Natural killer cell treated with Interleukin-12 subunit alpha and Interleukin-12 subunit beta and Interleukin-15 and Interleukin-18, amount 100 ng/mL, for 72 hours (primary cell): ENCODE measurements around the gene ABCB8. TPM values are rescaled to one million over a fixed set of nuclear protein-coding genes. Genes with fewer than 3 reads are reported as not detected.

Experiments used
- ATAC-seq, 2 donors: fragments of 150-1000 bp; cut with Tn5 transposase in 1 of 2; sonication (Bioruptor Pico), chemical (Tn5 transposase) in 1 of 2; 2 replicates each; pipeline ENCODE4 v1.10.0; 2021
- DNase-seq: peaks from one replicate; pipeline ENCODE4 v3.0.0; 2022; ENCODE audit warnings: low spot score
- H3K27ac Mint-ChIP-seq, 2 donors: 1 replicate in 1 of 2; 2 replicates in 1 of 2; pipeline ENCODE4 v1.8.0; 2022; ENCODE audit warnings: mixed read lengths in 2 of 2, mild to moderate bottlenecking in 1 of 2, moderate library complexity in 1 of 2
- H3K27me3 Mint-ChIP-seq, 2 donors: 1 replicate in 1 of 2; 2 replicates in 1 of 2; pipeline ENCODE4 v1.8.0; 2022; ENCODE audit warnings: mixed read lengths in 2 of 2
- H3K36me3 Mint-ChIP-seq: one replicate; pipeline ENCODE4 v1.8.0; 2022; ENCODE audit warnings: mixed read lengths
- H3K4me1 Mint-ChIP-seq, 2 donors: 1 replicate in 1 of 2; 2 replicates in 1 of 2; pipeline ENCODE4 v1.8.0; 2022; ENCODE audit warnings: low read depth in 2 of 2, mixed read lengths in 2 of 2, mild to moderate bottlenecking in 1 of 2
- H3K4me3 Mint-ChIP-seq: one replicate; pipeline ENCODE4 v1.8.0; 2022; ENCODE audit warnings: mixed read lengths
- H3K9me3 Mint-ChIP-seq: 2 replicates; pipeline ENCODE4 v1.8.0; 2022; ENCODE audit warnings: mixed read lengths
- total RNA-seq, 2 donors: library from RNA; stranded (reverse); gene quantifications; one replicate each; pipeline ENCODE4 v1.2.3, GENCODE V29; 2022

ABCB8 gene
- total RNA-seq, 2 donors from 2014 or later, result 43.1 to 82.8 TPM

DNA sequence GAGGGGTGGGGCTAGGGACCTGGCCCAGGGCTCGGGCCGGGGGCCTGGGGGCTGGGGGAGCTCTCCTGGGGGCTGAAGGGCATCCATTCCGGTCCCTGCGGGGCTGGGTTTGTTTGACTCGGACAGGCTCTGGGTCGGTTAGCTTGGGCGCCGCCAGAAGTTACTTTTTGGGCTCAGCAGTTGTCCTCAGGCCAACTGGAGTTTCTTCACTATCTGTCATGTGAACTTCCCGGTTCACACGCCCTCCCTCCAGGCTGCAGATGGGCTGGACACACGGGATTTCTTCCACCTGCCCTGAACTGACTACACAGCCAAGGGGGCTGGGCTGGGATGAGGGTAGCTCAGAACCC lies 34.9 kb downstream of the ABCB8 start:
- no peaks in the 10 kb centered on the region for H3K9me3 Mint-ChIP-seq
- no peak for ATAC-seq
- no peak overlapping the region for H3K27ac Mint-ChIP-seq
- peaks cover 19 to 20% of the 10 kb centered on the region in 2 donors for H3K4me1 Mint-ChIP-seq
- no peak overlapping the region for H3K4me3 Mint-ChIP-seq
- DNase-seq, result no peak
- H3K36me3 Mint-ChIP-seq, result no peaks in the 10 kb centered on the region
- H3K27me3 Mint-ChIP-seq, result no peaks in the 10 kb centered on the region

DNA sequence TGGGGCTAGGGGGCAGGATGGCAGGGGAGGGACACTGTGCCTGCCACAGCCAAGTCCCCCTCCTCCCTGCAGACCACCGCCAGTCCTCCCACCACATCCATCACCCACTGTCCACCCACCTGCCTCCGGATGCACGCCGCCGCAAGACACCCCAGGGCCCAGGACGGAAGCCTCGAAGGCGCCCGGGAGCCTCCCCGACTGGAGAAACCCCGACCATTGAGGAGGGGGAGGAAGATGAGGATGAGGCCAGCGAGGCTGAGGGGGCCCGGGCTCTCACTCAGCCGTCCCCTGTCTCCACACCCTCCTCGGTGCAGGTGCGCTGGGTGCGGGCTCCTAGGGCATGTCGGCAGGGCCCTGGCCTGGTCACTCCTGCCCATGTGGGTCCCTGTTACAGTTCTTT lies 36.2 kb downstream of the ABCB8 start:
- Mint-ChIP-seq H3K27ac (no peak overlapping the region), H3K36me3 (no peaks in the 10 kb centered on the region), H3K4me1 (peaks cover 12 to 14% of the 10 kb centered on the region in 2 donors), H3K4me3 (no peak overlapping the region), H3K9me3 (no peaks in the 10 kb centered on the region), H3K27me3 (no peaks in the 10 kb centered on the region)
- no peak for DNase-seq
- no peak for ATAC-seq

DNA sequence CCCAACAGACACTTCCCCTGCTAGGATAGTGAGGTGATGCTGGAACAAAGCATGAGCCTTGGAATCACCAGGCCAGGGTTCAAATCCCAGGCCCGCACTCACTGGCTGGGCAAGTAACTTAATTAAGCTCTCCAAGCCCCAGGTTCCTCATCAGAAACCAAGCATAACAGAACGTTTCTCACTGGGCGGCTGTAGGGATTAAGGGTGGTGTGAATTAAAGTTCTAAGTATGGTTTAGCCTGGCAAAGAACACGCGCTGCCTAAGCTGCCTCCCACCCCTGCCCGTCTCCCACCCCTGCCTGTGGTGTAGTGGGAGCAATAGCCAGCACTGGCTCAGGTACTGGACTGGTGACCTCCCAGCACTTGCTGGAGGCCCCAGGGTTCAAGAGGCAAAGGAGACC lies 36.7 kb downstream of the ABCB8 start:
- H3K4me3 Mint-ChIP-seq, result no peak overlapping the region
- DNase-seq (no peak), ATAC-seq (no peak)
- H3K27ac Mint-ChIP-seq, result no peak overlapping the region
- H3K27me3 Mint-ChIP-seq, result no peaks in the 10 kb centered on the region
- no peaks in the 10 kb centered on the region for H3K9me3 Mint-ChIP-seq
- peaks cover 12 to 14% of the 10 kb centered on the region in 2 donors for H3K4me1 Mint-ChIP-seq
- H3K36me3 Mint-ChIP-seq, result no peaks in the 10 kb centered on the region

DNA sequence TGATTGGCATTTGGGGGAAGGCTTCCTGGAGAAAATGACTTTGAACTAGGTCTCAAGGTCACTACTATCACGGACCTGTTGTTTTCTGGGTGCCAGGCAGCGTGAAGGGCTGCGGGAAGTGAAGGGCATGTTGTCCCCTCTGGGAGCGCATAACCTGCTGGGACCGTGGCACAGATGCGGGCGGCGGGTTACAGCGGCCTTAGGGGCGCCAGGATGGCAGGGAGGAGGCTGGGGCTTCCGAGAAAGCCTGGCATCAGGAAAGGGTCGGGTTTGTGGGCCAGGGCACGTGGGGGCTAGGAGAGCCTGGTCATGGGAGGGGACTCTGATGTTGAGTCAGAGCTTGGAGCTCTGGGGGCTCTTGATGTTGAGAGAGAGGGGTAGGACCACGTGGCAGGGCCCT lies 37.3 kb downstream of the ABCB8 start:
- DNase-seq (no peak), ATAC-seq (no peak)
- Mint-ChIP-seq H3K27ac (no peak overlapping the region), H3K36me3 (no peaks in the 10 kb centered on the region), H3K4me3 (no peak overlapping the region), H3K4me1 (peaks cover 12 to 14% of the 10 kb centered on the region in 2 donors), H3K27me3 (no peaks in the 10 kb centered on the region), H3K9me3 (no peaks in the 10 kb centered on the region)

DNA sequence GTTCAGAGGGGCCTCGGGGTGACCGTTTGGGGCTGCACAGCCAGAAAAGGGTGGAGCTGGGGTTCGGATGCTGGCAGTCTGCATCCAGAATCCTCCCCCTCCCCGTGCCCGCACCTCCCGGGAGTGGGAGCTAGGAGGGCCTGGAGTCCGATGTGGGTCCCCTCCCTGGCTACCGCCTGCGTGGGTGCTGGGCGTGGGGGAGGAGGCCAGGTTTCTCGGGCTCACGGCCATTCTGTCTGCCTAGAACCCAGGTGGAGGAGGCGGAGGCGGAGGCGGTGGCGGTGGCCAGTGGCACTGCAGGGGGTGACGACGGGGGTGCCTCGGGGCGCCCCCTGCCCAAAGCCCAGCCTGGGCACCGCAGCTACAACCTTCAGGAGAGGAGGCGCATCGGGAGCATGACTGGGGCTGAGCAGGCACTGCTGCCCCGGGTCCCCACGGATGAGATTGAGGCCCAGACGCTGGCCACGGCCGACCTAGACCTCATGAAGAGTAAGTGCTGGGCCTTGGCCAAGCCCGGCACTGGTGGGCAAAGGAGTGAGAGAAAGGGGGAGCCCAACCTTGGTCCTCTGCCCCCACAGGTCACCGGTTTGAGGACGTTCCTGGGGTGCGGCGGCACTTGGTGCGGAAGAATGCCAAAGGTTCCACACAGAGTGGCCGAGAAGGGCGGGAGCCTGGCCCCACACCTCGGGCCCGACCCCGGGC lies 38.2 kb downstream of the ABCB8 start:
- DNase-seq (no peak), ATAC-seq (no peak)
- H3K27ac Mint-ChIP-seq, result no peak overlapping the region
- H3K4me3 Mint-ChIP-seq, result no peak overlapping the region
- no peaks in the 10 kb centered on the region for H3K27me3 Mint-ChIP-seq
- no peaks in the 10 kb centered on the region for H3K9me3 Mint-ChIP-seq
- no peaks in the 10 kb centered on the region for H3K36me3 Mint-ChIP-seq
- H3K4me1 Mint-ChIP-seq, result peaks cover 5 to 9% of the 10 kb centered on the region in 2 donors

DNA sequence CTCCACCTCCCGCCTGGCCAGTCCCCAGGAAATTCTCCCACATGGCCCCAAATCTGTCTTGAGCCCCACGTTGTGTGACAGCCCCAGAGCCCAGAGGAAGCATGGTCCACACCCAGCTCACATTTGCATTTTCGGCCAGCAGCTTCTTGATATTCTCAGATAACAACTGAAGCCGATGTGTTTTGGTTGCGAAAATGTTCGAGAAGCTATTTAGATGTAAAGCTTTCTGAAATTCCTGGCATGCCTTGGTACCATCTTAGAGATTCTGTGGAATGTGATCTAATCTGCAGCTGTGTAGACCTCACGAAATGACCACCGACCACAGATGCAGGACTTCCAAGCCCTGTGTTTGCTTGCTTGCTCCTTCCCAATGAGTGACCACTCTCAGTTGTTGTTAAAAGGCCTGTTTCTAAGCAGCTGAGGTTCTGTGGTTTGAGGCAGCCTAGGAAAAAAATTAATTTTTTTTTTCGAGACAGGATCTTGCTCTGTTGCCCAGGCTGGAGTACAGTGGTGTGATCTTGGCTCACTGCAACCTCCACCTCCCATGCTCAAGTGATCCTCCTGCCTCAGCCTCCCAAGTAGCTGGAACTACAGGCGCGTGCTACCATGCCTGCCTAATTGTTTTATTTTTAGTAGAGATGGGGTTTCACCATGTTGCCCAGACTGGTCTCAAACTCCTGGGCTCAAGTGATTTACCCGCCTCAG lies 40.0 kb downstream of the ABCB8 start:
- no peak overlapping the region for H3K27ac Mint-ChIP-seq
- H3K4me3 Mint-ChIP-seq, result no peak overlapping the region
- ATAC-seq (no peak), DNase-seq (no peak)
- no peaks in the 10 kb centered on the region for H3K36me3 Mint-ChIP-seq
- H3K9me3 Mint-ChIP-seq, result no peaks in the 10 kb centered on the region
- H3K4me1 Mint-ChIP-seq, result peaks cover 0 to 3% of the 10 kb centered on the region in 2 donors
- no peaks in the 10 kb centered on the region for H3K27me3 Mint-ChIP-seq

DNA sequence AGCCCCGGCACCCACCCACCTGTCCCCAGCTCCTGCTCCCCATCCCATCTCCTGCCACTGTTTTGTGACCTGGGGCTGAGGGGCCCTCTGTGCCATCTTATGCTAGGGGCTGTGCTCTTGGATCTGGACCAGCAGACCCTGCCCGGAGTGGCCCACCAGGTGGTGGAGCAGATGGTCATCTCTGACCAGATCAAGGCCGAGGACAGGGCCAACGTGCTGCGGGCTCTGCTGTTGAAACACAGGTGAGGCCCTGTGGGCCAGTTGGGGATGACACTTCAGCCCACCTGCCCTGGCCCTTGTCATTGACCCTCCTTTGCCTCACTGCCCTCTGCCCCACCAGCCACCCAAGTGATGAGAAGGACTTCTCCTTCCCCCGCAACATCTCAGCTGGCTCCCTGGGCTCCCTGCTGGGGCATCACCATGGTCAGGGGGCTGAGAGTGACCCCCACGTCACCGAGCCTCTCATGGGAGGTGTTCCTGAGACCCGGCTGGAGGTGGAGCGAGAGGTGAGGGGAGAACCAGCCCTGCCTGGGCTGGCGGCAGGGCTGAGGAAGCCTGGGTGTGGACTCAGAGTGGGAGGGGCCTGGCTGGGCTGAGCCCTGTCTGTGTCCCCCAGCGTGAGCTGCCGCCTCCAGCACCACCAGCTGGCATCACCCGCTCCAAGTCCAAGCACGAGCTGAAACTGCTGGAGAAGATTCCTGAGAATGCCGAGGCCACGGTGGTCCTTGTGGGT lies 41.8 kb downstream of the ABCB8 start:
- H3K36me3 Mint-ChIP-seq, result no peaks in the 10 kb centered on the region
- no peaks in the 10 kb centered on the region for H3K27me3 Mint-ChIP-seq
- H3K27ac Mint-ChIP-seq, result no peak overlapping the region
- no peak overlapping the region for H3K4me3 Mint-ChIP-seq
- DNase-seq, result no peak
- no peak for ATAC-seq
- peaks cover 0 to 3% of the 10 kb centered on the region in 2 donors for H3K4me1 Mint-ChIP-seq
- no peaks in the 10 kb centered on the region for H3K9me3 Mint-ChIP-seq

DNA sequence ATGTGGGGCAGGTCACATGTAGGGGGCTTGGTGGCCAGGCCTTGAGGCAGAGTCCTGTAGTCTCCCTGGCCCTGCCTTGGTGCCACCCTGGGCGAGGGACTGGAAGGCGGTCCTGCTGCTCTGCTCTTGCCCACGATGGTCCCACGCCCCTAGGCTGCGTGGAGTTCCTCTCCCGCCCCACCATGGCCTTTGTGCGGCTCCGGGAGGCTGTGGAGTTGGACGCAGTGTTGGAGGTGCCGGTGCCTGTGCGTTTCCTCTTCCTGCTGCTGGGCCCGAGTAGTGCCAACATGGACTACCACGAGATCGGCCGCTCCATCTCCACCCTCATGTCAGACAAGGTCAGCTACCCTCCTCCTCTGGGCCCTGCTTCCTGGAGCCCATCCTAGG lies 42.3 kb downstream of the ABCB8 start:
- DNase-seq (no peak), ATAC-seq (no peak)
- H3K4me1 Mint-ChIP-seq, result no peaks in the 10 kb centered on the region
- H3K9me3 Mint-ChIP-seq, result no peaks in the 10 kb centered on the region
- no peaks in the 10 kb centered on the region for H3K36me3 Mint-ChIP-seq
- H3K27me3 Mint-ChIP-seq, result no peaks in the 10 kb centered on the region
- H3K27ac Mint-ChIP-seq, result no peak overlapping the region
- no peak overlapping the region for H3K4me3 Mint-ChIP-seq

DNA sequence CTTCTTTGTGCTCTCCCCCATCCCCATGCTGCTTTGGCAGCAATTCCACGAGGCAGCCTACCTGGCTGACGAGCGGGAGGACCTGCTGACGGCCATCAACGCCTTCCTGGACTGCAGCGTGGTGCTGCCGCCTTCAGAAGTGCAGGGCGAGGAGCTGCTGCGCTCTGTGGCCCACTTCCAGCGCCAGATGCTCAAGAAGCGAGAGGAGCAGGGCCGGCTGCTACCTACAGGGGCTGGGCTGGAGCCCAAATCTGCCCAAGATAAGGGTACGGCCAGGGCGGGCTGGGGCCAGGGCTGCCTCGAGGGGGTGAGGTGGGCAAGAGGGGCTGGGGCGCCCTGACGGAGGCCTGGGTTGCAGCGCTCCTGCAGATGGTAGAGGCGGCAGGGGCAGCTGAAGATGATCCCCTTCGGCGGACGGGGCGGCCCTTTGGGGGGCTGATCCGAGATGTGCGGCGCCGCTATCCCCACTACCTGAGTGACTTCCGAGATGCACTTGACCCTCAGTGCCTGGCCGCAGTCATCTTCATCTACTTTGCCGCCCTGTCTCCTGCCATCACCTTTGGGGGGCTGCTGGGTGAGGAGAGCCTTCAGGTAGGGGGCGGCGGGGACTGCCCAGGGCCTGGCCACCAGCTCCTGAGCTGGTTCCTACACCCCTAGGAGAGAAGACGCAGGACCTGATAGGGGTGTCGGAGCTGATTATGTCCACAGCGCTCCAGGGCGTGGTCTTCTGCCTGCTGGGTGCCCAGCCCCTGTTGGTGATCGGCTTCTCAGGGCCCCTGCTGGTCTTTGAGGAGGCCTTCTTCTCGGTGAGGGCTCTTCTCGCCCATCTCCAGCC lies 43.0 kb downstream of the ABCB8 start:
- Mint-ChIP-seq H3K27me3 (no peaks in the 10 kb centered on the region), H3K36me3 (no peaks in the 10 kb centered on the region), H3K27ac (no peak overlapping the region), H3K9me3 (no peaks in the 10 kb centered on the region), H3K4me3 (no peak overlapping the region), H3K4me1 (no peaks in the 10 kb centered on the region)
- DNase-seq, result no peak
- ATAC-seq, result no peak

DNA sequence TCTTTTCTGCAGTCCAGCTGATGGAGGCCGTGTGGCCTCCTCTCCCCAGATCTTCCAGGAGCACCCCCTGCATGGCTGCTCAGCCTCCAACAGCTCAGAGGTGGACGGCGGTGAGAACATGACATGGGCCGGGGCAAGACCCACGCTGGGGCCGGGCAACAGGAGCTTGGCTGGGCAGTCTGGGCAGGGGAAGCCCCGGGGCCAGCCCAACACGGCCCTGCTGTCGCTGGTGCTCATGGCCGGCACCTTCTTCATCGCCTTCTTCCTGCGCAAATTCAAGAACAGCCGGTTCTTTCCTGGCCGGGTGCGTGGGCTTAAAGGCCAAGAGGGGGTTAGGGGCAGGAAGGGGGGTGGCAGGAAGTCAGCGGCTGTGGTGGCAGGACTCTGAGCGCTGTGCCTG lies 45.7 kb downstream of the ABCB8 start:
- H3K4me3 Mint-ChIP-seq, result no peak overlapping the region
- no peaks in the 10 kb centered on the region for H3K9me3 Mint-ChIP-seq
- H3K27ac Mint-ChIP-seq, result no peak overlapping the region
- DNase-seq (no peak), ATAC-seq (peak in 1 of 2 donors; percentile 25)
- H3K27me3 Mint-ChIP-seq, result no peaks in the 10 kb centered on the region
- no peaks in the 10 kb centered on the region for H3K36me3 Mint-ChIP-seq
- peaks cover 6% of the 10 kb centered on the region in 2 donors for H3K4me1 Mint-ChIP-seq

DNA sequence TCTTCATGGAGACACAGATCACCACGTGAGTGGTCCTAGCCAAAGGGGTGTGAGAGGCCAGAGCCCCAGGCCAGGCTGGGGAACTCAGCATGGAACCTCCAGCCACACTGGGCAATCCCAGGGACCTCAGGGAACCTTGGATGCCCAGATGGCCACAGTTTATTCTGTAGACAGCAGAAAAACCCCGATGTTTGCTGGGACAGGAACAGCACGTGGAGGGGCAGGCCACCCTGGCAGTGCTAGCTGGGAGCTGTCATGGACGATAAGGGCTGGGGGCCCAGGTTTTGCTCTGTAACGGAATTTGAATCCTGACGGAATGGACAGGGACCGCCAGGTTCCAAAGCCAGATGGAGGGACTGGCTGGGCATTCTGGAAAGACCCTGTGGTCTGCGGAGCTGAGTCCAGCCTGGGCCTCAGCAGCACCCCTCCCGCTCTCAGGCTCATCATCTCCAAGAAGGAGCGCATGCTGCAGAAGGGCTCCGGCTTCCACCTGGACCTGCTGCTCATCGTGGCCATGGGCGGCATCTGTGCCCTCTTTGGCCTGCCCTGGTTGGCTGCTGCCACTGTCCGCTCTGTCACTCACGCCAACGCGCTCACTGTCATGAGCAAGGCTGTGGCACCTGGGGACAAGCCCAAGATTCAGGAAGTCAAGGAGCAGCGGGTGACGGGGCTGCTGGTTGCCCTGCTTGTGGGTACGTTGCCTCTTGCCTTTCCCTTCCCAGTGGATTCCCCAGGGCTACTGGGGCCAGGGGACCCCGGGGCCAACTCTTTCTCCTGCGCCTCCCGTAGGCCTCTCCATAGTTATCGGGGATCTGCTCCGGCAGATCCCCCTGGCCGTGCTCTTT lies 46.8 kb downstream of the ABCB8 start:
- H3K9me3 Mint-ChIP-seq, result no peaks in the 10 kb centered on the region
- no peak for DNase-seq
- no peak overlapping the region for H3K4me3 Mint-ChIP-seq
- H3K27me3 Mint-ChIP-seq, result no peaks in the 10 kb centered on the region
- H3K27ac Mint-ChIP-seq, result no peak overlapping the region
- no peaks in the 10 kb centered on the region for H3K36me3 Mint-ChIP-seq
- ATAC-seq, result no peak
- peaks cover 6 to 11% of the 10 kb centered on the region in 2 donors for H3K4me1 Mint-ChIP-seq

DNA sequence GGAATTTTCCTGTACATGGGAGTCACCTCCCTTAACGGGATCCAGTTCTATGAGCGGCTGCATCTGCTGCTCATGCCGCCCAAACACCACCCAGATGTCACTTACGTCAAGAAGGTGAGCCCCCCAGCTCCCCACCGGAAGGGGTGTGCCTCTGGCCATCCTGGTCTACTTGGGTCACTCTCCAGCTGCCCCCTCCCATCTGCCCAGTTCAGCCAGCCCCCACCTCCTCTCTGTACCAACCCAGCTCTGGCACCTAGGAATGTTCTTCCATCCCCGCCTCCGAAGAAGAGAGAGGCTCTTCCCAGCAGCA lies 47.4 kb downstream of the ABCB8 start:
- Mint-ChIP-seq H3K4me3 (no peak overlapping the region), H3K4me1 (peaks cover 6 to 11% of the 10 kb centered on the region in 2 donors), H3K27me3 (no peaks in the 10 kb centered on the region), H3K9me3 (no peaks in the 10 kb centered on the region), H3K36me3 (no peaks in the 10 kb centered on the region), H3K27ac (no peak overlapping the region)
- DNase-seq (no peak), ATAC-seq (no peak)

DNA sequence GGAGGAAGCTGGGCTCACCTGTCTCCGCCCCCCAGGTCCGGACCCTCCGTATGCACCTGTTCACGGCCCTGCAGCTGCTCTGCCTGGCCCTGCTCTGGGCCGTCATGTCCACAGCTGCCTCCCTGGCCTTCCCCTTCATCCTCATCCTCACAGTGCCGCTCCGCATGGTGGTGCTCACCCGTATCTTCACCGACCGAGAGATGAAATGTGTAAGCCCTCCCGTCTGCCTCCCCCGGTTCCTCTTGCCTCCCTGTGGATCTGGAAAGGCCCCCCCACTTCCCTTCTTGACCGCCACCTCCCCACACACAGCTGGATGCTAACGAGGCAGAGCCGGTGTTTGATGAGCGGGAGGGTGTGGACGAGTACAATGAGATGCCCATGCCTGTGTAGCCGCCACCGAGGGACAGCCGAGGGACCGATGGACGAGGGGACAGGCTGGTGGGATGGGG lies 47.8 kb downstream of the ABCB8 start:
- DNase-seq (no peak), ATAC-seq (no peak)
- H3K36me3 Mint-ChIP-seq, result no peaks in the 10 kb centered on the region
- H3K27ac Mint-ChIP-seq, result no peak overlapping the region
- H3K27me3 Mint-ChIP-seq, result no peaks in the 10 kb centered on the region
- H3K4me1 Mint-ChIP-seq, result peaks cover 6 to 11% of the 10 kb centered on the region in 2 donors
- H3K4me3 Mint-ChIP-seq, result no peak overlapping the region
- H3K9me3 Mint-ChIP-seq, result no peaks in the 10 kb centered on the region
